Activated CD8-positive, alpha-beta memory T cell treated with anti-CD3 and anti-CD28 coated beads, Interleukin-2, amount 50 U/mL, for 1 hour (primary cell): Measurements from ENCODE around the gene MACROH2A1.

Experiments used
- DNase-seq: peaks from one replicate; pipeline ENCODE4 v3.0.0-alpha.2; 2020; ENCODE audit errors: extremely low read depth

The MACROH2A1 gene

GRCh38 chr5:135435467-135436330 is 36.7 kb upstream of the MACROH2A1 start:
- DNase-seq, result no peak

- no peak for DNase-seq
These were observed 35.8 kb upstream of the MACROH2A1 start for GRCh38 chr5:135434591-135435466.

GRCh38 chr5:135433681-135434426 is 34.8 kb upstream of the MACROH2A1 start:
- no peak for DNase-seq

GRCh38 chr5:135432113-135432512 is 33.1 kb upstream of the MACROH2A1 start:
- no peak for DNase-seq

- DNase-seq, result no peak
These were observed 31.1 kb upstream of the MACROH2A1 start for GRCh38 chr5:135430135-135430437.

- DNase-seq, result no peak
These were observed 30.5 kb upstream of the MACROH2A1 start for GRCh38 chr5:135429301-135430134.

- DNase-seq, result no peak
These were observed 29.6 kb upstream of the MACROH2A1 start for GRCh38 chr5:135428586-135428985.

GRCh38 chr5:135426102-135427082 is 27.4 kb upstream of the MACROH2A1 start:
- no peak for DNase-seq

GRCh38 chr5:135425641-135426040 is 26.6 kb upstream of the MACROH2A1 start:
- no peak for DNase-seq

GRCh38 chr5:135423846-135424168 is 24.8 kb upstream of the MACROH2A1 start:
- no peak for DNase-seq

GRCh38 chr5:135423146-135423845 is 24.3 kb upstream of the MACROH2A1 start:
- no peak for DNase-seq

- DNase-seq, result no peak
These were observed 23.4 kb upstream of the MACROH2A1 start for GRCh38 chr5:135422419-135422818.

GRCh38 chr5:135417083-135417482 is 18.1 kb upstream of the MACROH2A1 start:
- DNase-seq, result no peak

- DNase-seq, result no peak
These were observed 6.1 kb upstream of the MACROH2A1 start for GRCh38 chr5:135405082-135405481.

GRCh38 chr5:135402031-135402430 is 3.0 kb upstream of the MACROH2A1 start:
- no peak for DNase-seq

- no peak for DNase-seq
These were observed 1.8 kb upstream of the MACROH2A1 start for GRCh38 chr5:135400866-135401265.

- DNase-seq, result no peak
These were observed 937 bp upstream of the MACROH2A1 start for GRCh38 chr5:135399794-135400542.

- DNase-seq, result no peak
These were observed 724 bp downstream of the MACROH2A1 start for GRCh38 chr5:135398160-135398854.
